GM13976 (cell line): ENCODE data around the gene CITED2.

Experiments
- DNase-seq: peaks from one replicate; pipeline ENCODE4 v3.0.0; 2012; ENCODE audit warnings: low spot score
- CTCF ChIP-seq: IDR thresholded peaks from 2 replicates; pipeline ENCODE4 v1.5.1; 2012; ENCODE audit warnings: borderline replicate concordance, mild to moderate bottlenecking; ENCODE audit not compliant: insufficient read depth; ENCODE audit errors: extremely low read depth, missing control alignments, control extremely low read depth
- in situ Hi-C: fragments of 300-500 bp; cut with MboI; formaldehyde crosslinking; loops from one replicate; pipeline ENCODE4 v1.12.0; 2022; ENCODE audit warnings: low sequenced_read_pairs, mixed read lengths, inconsistent platforms; ENCODE audit not compliant: unreplicated experiment

Gene CITED2

GRCh38 chr6:139335447-139336210, 38.8 kb downstream of the CITED2 start:
- TF ChIP-seq CTCF: no peak
- in situ Hi-C loops: no loop called here
- no peak for DNase-seq

GRCh38 chr6:139334806-139335446, 39.5 kb downstream of the CITED2 start:
- no peak for DNase-seq
- in situ Hi-C loops: no loop called here
- TF ChIP-seq CTCF: no peak

GRCh38 chr6:139330826-139331500, 43.5 kb downstream of the CITED2 start:
- in situ Hi-C loops: no loop called here

GRCh38 chr6:139330306-139330705, 44.1 kb downstream of the CITED2 start:
- in situ Hi-C loops: no loop called here
- DNase-seq: no peak

More at GRCh38 chr6:139330826-139331500, 43.5 kb downstream of the CITED2 start:
- no peak for TF ChIP-seq CTCF
- DNase-seq: no peak

GRCh38 chr6:139329224-139329623, 45.2 kb downstream of the CITED2 start:
- in situ Hi-C loops: no loop called here

More at GRCh38 chr6:139330306-139330705, 44.1 kb downstream of the CITED2 start:
- TF ChIP-seq CTCF: no peak

More at GRCh38 chr6:139329224-139329623, 45.2 kb downstream of the CITED2 start:
- no peak for TF ChIP-seq CTCF
- DNase-seq: no peak
